ENCODE results near the gene CD180. TPM values are rescaled to one million over a fixed set of nuclear protein-coding genes. Genes with fewer than 3 reads are reported as not detected.

The CD180 gene
- total RNA-seq, 6 experiments from 2014 or later: not detected

DNA sequence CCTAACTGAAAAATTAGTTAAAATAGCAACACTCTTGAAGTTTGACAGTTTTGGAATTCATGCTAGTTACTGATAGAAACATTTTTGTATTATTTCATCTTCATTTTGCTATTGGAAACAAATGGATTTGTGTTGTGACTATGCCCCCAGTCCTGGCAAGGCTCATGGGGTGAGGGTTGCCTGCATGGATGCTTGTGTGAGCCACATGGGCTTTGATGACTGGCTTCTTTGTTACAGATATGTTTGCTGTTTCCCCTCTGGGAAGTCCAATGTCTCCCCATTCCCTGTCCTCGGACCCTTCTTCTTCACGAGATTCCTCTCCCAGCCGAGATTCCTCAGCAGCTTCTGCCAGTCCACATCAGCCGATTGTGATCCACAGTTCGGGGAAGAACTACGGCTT, 44.2 kb downstream of the CD180 start:
- H3K27me3 Mint-ChIP-seq (ENCODE audit: insufficient read depth): no peaks in the 10 kb centered on the region; the same call in 1 of the 2 replicates
- TF ChIP-seq, protein P1, sequence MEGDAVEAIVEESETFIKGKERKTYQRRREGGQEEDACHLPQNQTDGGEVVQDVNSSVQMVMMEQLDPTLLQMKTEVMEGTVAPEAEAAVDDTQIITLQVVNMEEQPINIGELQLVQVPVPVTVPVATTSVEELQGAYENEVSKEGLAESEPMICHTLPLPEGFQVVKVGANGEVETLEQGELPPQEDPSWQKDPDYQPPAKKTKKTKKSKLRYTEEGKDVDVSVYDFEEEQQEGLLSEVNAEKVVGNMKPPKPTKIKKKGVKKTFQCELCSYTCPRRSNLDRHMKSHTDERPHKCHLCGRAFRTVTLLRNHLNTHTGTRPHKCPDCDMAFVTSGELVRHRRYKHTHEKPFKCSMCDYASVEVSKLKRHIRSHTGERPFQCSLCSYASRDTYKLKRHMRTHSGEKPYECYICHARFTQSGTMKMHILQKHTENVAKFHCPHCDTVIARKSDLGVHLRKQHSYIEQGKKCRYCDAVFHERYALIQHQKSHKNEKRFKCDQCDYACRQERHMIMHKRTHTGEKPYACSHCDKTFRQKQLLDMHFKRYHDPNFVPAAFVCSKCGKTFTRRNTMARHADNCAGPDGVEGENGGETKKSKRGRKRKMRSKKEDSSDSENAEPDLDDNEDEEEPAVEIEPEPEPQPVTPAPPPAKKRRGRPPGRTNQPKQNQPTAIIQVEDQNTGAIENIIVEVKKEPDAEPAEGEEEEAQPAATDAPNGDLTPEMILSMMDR (IDR thresholded peaks at IDR 0.05): no peak
- DNase-seq: no peak
- H3K36me3 Mint-ChIP-seq (ENCODE audit: low read depth): no peaks in the 10 kb centered on the region
- peaks cover 12% of the 10 kb centered on the region for H3K4me1 Mint-ChIP-seq (ENCODE audit: low read depth)
- no peaks in the 10 kb centered on the region for H3K9me3 Mint-ChIP-seq
- no peak overlapping the region for H3K27ac Mint-ChIP-seq
- no peak overlapping the region for H3K4me3 Mint-ChIP-seq

- DNase-seq: peak; percentile 31
- Mint-ChIP-seq H3K36me3 (ENCODE audit: low read depth) (no peaks in the 10 kb centered on the region), H3K27ac (no peak overlapping the region), H3K9me3 (no peaks in the 10 kb centered on the region), H3K4me1 (ENCODE audit: low read depth) (peaks cover 17% of the 10 kb centered on the region), H3K27me3 (ENCODE audit: insufficient read depth) (no peaks in the 10 kb centered on the region; the same call in 1 of the 2 replicates), H3K4me3 (peak overlapping the region; percentile 83; the same call in 1 of the 2 replicates)
- TF ChIP-seq, protein P1 (IDR thresholded peaks at IDR 0.05): peak; percentile 83
These were observed 46.6 kb downstream of the CD180 start for GRCh38 chr5:67149951-67150523.

DNA sequence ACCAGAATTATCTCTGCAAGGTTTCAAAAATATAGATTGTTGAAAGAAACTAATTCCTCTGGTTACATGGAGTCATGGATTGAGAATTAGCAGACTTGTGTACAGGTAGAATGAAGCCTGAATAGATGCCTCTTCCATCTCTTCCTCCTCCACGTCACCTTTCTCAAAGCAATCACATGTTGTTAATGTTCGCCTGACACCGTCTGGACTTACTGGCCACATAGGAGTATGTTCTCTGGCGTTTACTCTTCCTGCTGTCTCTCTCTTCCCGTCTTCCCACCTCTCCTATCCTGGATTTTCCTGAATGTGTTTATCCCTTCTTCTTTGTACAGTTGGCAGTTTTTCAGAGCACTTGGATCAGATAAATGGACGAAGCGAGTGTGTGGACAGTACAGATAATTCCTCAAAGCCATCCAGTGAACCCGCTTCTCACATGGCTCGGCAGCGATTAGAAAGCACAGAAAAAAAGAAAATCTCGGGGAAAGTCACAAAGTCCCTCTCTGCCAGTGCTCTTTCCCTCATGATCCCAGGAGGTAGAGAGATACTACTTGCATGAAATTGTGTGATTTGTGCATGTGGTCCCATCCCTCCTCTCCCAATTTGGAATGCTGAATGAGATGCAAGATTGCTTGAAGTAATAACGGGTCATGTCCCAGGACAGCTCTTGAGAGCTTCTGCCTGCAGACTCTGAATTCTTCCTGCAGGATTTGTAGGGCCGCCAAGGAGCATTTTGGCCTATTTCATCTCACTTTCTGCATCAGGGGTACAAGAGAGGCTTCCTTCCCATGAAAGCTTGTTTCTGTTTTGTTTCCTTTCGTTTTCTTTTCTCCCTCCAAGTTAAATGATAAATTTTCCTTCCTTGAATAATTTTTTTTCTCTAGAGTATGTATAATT, 47.3 kb downstream of the CD180 start:
- Mint-ChIP-seq H3K9me3 (no peaks in the 10 kb centered on the region), H3K36me3 (ENCODE audit: low read depth) (no peaks in the 10 kb centered on the region)

GRCh38 chr5:67147760-67148159, 48.8 kb downstream of the CD180 start:
- Mint-ChIP-seq H3K4me3 (no peak overlapping the region), H3K36me3 (ENCODE audit: low read depth) (peaks cover 3% of the 10 kb centered on the region; the same call in 1 of the 2 replicates), H3K9me3 (no peaks in the 10 kb centered on the region), H3K27ac (no peak overlapping the region), H3K4me1 (ENCODE audit: low read depth) (peaks cover 17% of the 10 kb centered on the region), H3K27me3 (ENCODE audit: insufficient read depth) (no peaks in the 10 kb centered on the region)
- no peak for DNase-seq
- TF ChIP-seq, protein P1 (IDR thresholded peaks at IDR 0.05): no peak

More for the DNA sequence above, 47.3 kb downstream of the CD180 start:
- no peaks in the 10 kb centered on the region; the same call in 1 of the 2 replicates for H3K27me3 Mint-ChIP-seq (ENCODE audit: insufficient read depth)
- peaks cover 17% of the 10 kb centered on the region for H3K4me1 Mint-ChIP-seq (ENCODE audit: low read depth)
- no peak for DNase-seq
- peak overlapping the region; percentile 83; the same call in 1 of the 2 replicates for H3K4me3 Mint-ChIP-seq
- TF ChIP-seq, protein P1 (IDR thresholded peaks at IDR 0.05): no peak
- H3K27ac Mint-ChIP-seq: no peak overlapping the region

- Mint-ChIP-seq H3K4me3 (no peak overlapping the region), H3K27ac (no peak overlapping the region), H3K4me1 (ENCODE audit: low read depth) (peaks cover 17% of the 10 kb centered on the region), H3K9me3 (no peaks in the 10 kb centered on the region), H3K27me3 (ENCODE audit: insufficient read depth) (no peaks in the 10 kb centered on the region), H3K36me3 (ENCODE audit: low read depth) (peaks cover 6% of the 10 kb centered on the region; the same call in 1 of the 2 replicates)
- TF ChIP-seq, protein P1 (IDR thresholded peaks at IDR 0.05): no peak
- no peak for DNase-seq
These were observed 49.6 kb downstream of the CD180 start for GRCh38 chr5:67146981-67147380.
